ENCODE measurements around the gene BTBD7.

The BTBD7 gene

GRCh38 chr14:93316716-93317115, 16.1 kb downstream of the BTBD7 start:
- Histone ChIP-seq H3K4me3 (no peak overlapping the region), H3K4me1 (peaks cover 0 to 66% (median 18%) of the 10 kb centered on the region in 4 donors), H3K9me3 (no peaks in the 10 kb centered on the region), H3K27me3 (no peaks in the 10 kb centered on the region), H3K27ac (no peak overlapping the region), H3K36me3 (no peaks in the 10 kb centered on the region)
- intact Hi-C loops (cut with DNase I; ENCODE audit: low total_unique reads), result no loop called here
- TF ChIP-seq CTCF (IDR thresholded peaks at IDR 0.05), result no peak
- DNase-seq, result no peak

- no peaks in the 10 kb centered on the region for H3K9me3 ChIP-seq
- no peak overlapping the region for H3K4me3 ChIP-seq
- H3K4me1 ChIP-seq, result peaks cover 0 to 67% (median 20%) of the 10 kb centered on the region in 4 donors
- H3K36me3 ChIP-seq, result no peaks in the 10 kb centered on the region
- intact Hi-C loops (cut with DNase I; ENCODE audit: low total_unique reads), result no loop called here
- no peaks in the 10 kb centered on the region for H3K27me3 ChIP-seq
- DNase-seq, result no peak
- TF ChIP-seq CTCF (IDR thresholded peaks at IDR 0.05), result no peak
- no peak overlapping the region for H3K27ac ChIP-seq
Observed at GRCh38 chr14:93315575-93315974, 17.3 kb downstream of the BTBD7 start.

GRCh38 chr14:93311082-93311481, 21.8 kb downstream of the BTBD7 start:
- intact Hi-C loops (cut with DNase I; ENCODE audit: low total_unique reads), result no loop called here
- no peak overlapping the region for H3K4me3 ChIP-seq
- DNase-seq, result no peak
- no peaks in the 10 kb centered on the region for H3K27me3 ChIP-seq
- H3K36me3 ChIP-seq, result no peaks in the 10 kb centered on the region
- TF ChIP-seq CTCF (IDR thresholded peaks at IDR 0.05), result no peak
- H3K9me3 ChIP-seq, result no peaks in the 10 kb centered on the region
- H3K27ac ChIP-seq, result no peak overlapping the region
- peaks cover 0 to 51% (median 7%) of the 10 kb centered on the region in 4 donors for H3K4me1 ChIP-seq

- TF ChIP-seq CTCF (IDR thresholded peaks at IDR 0.05), result no peak
- intact Hi-C loops (cut with DNase I; ENCODE audit: low total_unique reads), result no loop called here
- peaks cover 0 to 64% (median 7%) of the 10 kb centered on the region in 4 donors for H3K4me1 ChIP-seq
Observed at GRCh38 chr14:93309427-93309966, 23.3 kb downstream of the BTBD7 start.

GRCh38 chr14:93308686-93309345, 24.0 kb downstream of the BTBD7 start:
- no peaks in the 10 kb centered on the region for H3K27me3 ChIP-seq
- intact Hi-C loops (cut with DNase I; ENCODE audit: low total_unique reads), result no loop called here
- no peak overlapping the region for H3K27ac ChIP-seq
- no peaks in the 10 kb centered on the region for H3K36me3 ChIP-seq
- no peak for DNase-seq
- no peaks in the 10 kb centered on the region for H3K9me3 ChIP-seq
- no peak overlapping the region for H3K4me3 ChIP-seq
- H3K4me1 ChIP-seq, result peaks cover 0 to 67% (median 7%) of the 10 kb centered on the region in 4 donors
- TF ChIP-seq CTCF (IDR thresholded peaks at IDR 0.05), result no peak

More at GRCh38 chr14:93309427-93309966, 23.3 kb downstream of the BTBD7 start:
- Histone ChIP-seq H3K9me3 (no peaks in the 10 kb centered on the region), H3K4me3 (no peak overlapping the region), H3K36me3 (no peaks in the 10 kb centered on the region), H3K27ac (no peak overlapping the region), H3K27me3 (no peaks in the 10 kb centered on the region)
- DNase-seq, result no peak

Measured in tibial artery (tissue), 4 donors.